SK-N-SH (cell line): Measurements from ENCODE around the gene FRAS1. TPM values are rescaled to one million over a fixed set of nuclear protein-coding genes. Genes with fewer than 3 reads are reported as not detected.

ENCODE experiments used
- CTCF ChIA-PET: fragments of 300-600, 350-600 bp; formaldehyde crosslinking; extraction: SDS; loops from one replicate; lab custom pipeline; 2021; lab: Yijun Ruan, JAX
- POLR2A ChIA-PET: fragments of 350-600 bp; sonication (Branson Sonifier 250); formaldehyde crosslinking; extraction: SDS; loops from one replicate; lab custom pipeline; 2020; ENCODE audit warnings: antibody characterized with exemption, inconsistent platforms; lab: Yijun Ruan, JAX
- DNase-seq: peaks from one replicate; pipeline ENCODE4 v3.0.0; 2012
- H2AFZ ChIP-seq: fragments of 200-600 bp; sonication (generic); 2 replicates; pipeline ENCODE4 v1.8.1; 2016; ENCODE audit warnings: antibody characterized with exemption, mild to moderate bottlenecking, low read depth
- H3F3A ChIP-seq: fragments of 200-600 bp; sonication (generic); replicated peaks from 2 replicates; pipeline ENCODE3; 2016; ENCODE audit warnings: antibody characterized with exemption, mild to moderate bottlenecking; ENCODE audit not compliant: insufficient read depth
- H3K27ac ChIP-seq, 2 experiments: fragments of 200-500 bp in 1 of 2; fragments of 200-600 bp in 1 of 2; sonication (Bioruptor generic) in 1 of 2; sonication (generic), shearing (Covaris generic) in 1 of 2; 2 replicates each; pipeline versions ENCODE4 v1.5.1 to v1.6.1; 2014 to 2016; ENCODE audit warnings: low read depth in 2 of 2, inconsistent platforms in 1 of 2, low read length in 1 of 2, mild to moderate bottlenecking in 1 of 2, mixed read lengths in 1 of 2
- H3K27me3 ChIP-seq: fragments of 200-600 bp; sonication (generic), shearing (Covaris generic); 2 replicates; pipeline ENCODE4 v1.6.1; 2016; ENCODE audit warnings: mixed run types; ENCODE audit not compliant: insufficient read depth
- H3K36me3 ChIP-seq, 2 experiments: fragments of 200-500 bp in 1 of 2; fragments of 200-600 bp in 1 of 2; sonication (Bioruptor generic) in 1 of 2; sonication (generic) in 1 of 2; replicated peaks in 1 of 2; 2 replicates each; pipeline versions ENCODE3 to v1.5.1; 2014 to 2016; ENCODE audit warnings: low read length in 1 of 2, mild to moderate bottlenecking in 1 of 2; ENCODE audit not compliant: insufficient read depth in 2 of 2, control insufficient read depth in 1 of 2
- H3K4me1 ChIP-seq, 2 experiments: fragments of 200-500 bp in 1 of 2; fragments of 200-600 bp in 1 of 2; sonication (Bioruptor generic) in 1 of 2; sonication (generic), shearing (Covaris generic) in 1 of 2; 2 replicates each; pipeline versions ENCODE4 v1.5.1 to v1.6.1; 2014 to 2016; ENCODE audit warnings: low read depth in 1 of 2, low read length in 1 of 2, mixed run types in 1 of 2; ENCODE audit not compliant: insufficient read depth in 2 of 2, control insufficient read depth in 1 of 2
- H3K4me2 ChIP-seq: fragments of 200-600 bp; sonication (generic), shearing (Covaris generic); 2 replicates; pipeline ENCODE4 v1.6.1; 2017; ENCODE audit warnings: mixed run types
- H3K4me3 ChIP-seq, 2 experiments: fragments of 200-500 bp in 1 of 2; fragments of 200-600 bp in 1 of 2; sonication (Bioruptor generic) in 1 of 2; sonication (generic), shearing (Covaris generic) in 1 of 2; 2 replicates each; pipeline versions ENCODE4 v1.5.1 to v1.8.1; 2014 to 2016; ENCODE audit warnings: low read depth in 2 of 2, inconsistent platforms in 1 of 2, low read length in 1 of 2, mild to moderate bottlenecking in 1 of 2, mixed read lengths in 1 of 2, moderate library complexity in 1 of 2
- H3K79me2 ChIP-seq: fragments of 200-600 bp; sonication (generic); 2 replicates; pipeline ENCODE4 v1.8.1; 2017; ENCODE audit warnings: mild to moderate bottlenecking; ENCODE audit not compliant: insufficient read depth
- H3K9ac ChIP-seq: fragments of 200-600 bp; sonication (generic); 2 replicates; pipeline ENCODE4 v1.6.1; 2017; ENCODE audit warnings: mixed run types
- H3K9me2 ChIP-seq: fragments of 200-600 bp; sonication (generic); 2 replicates; pipeline ENCODE4 v1.6.1; 2017; ENCODE audit warnings: mixed run types
- H3K9me3 ChIP-seq: fragments of 200-600 bp; sonication (generic); 2 replicates; pipeline ENCODE4 v1.6.1; 2017; ENCODE audit warnings: mixed run types, mild to moderate bottlenecking, moderate library complexity
- H4K20me1 ChIP-seq: fragments of 200-600 bp; sonication (generic); 2 replicates; pipeline ENCODE4 v1.6.1; 2017; ENCODE audit warnings: mild to moderate bottlenecking, mixed run types; ENCODE audit not compliant: insufficient read depth
- CTCF ChIP-seq: fragments of 200-600 bp; sonication (generic); IDR thresholded peaks from 2 replicates; pipeline ENCODE4 v1.6.1; 2017; ENCODE audit warnings: antibody characterized with exemption, mild to moderate bottlenecking, moderate library complexity
- ELF1 ChIP-seq: IDR thresholded peaks from 2 replicates; pipeline ENCODE4 v1.4.0; 2012
- EZH2phosphoT487 ChIP-seq: fragments of 200-600 bp; sonication (generic); IDR thresholded peaks from 2 replicates; pipeline ENCODE4 v1.6.1; 2017; ENCODE audit warnings: low read depth, mixed run types, mild to moderate bottlenecking, antibody characterized with exemption, moderate library complexity, borderline replicate concordance
- FOSL2 ChIP-seq: IDR thresholded peaks from 2 replicates; pipeline ENCODE4 v1.4.0; 2012; ENCODE audit warnings: low read depth, mild to moderate bottlenecking, moderate library complexity, borderline replicate concordance
- FOXM1 ChIP-seq: IDR thresholded peaks from 2 replicates; pipeline ENCODE4 v1.4.0; 2012; ENCODE audit warnings: low read depth, mild to moderate bottlenecking
- GATA2 ChIP-seq: sonication (generic); formaldehyde crosslinking; IDR thresholded peaks from 2 replicates; pipeline ENCODE4 v1.5.0; 2020; ENCODE audit warnings: mild to moderate bottlenecking, missing genetic modification reagents
- JUND ChIP-seq: IDR thresholded peaks from 2 replicates; pipeline ENCODE4 v1.4.0; 2012
- MXI1 ChIP-seq: IDR thresholded peaks from 2 replicates; pipeline ENCODE4 v1.6.1; 2012; ENCODE audit warnings: mild to moderate bottlenecking, low read depth, low read length, improper control_type of control experiment
- NFIC ChIP-seq: IDR thresholded peaks from 2 replicates; pipeline ENCODE4 v1.4.0; 2012; ENCODE audit warnings: borderline replicate concordance
- NRF1 ChIP-seq: IDR thresholded peaks from 2 replicates; pipeline ENCODE4 v1.6.1; 2012; ENCODE audit warnings: low read depth, mild to moderate bottlenecking, low read length
- PBX3 ChIP-seq: IDR thresholded peaks from 2 replicates; pipeline ENCODE4; 2012
- RAD21 ChIP-seq: IDR thresholded peaks from 2 replicates; pipeline ENCODE4 v1.6.1; 2012; ENCODE audit warnings: mild to moderate bottlenecking, low read length
- REST ChIP-seq: IDR thresholded peaks from 2 replicates; pipeline ENCODE4 v1.6.1; 2012; ENCODE audit warnings: mild to moderate bottlenecking, low read depth, low read length, moderate library complexity
- RFX5 ChIP-seq: IDR thresholded peaks from 2 replicates; pipeline ENCODE4 v1.6.1; 2012; ENCODE audit warnings: mild to moderate bottlenecking, improper control_type of control experiment, low read length
- RXRA ChIP-seq: IDR thresholded peaks from 2 replicates; pipeline ENCODE4 v1.4.0; 2012; ENCODE audit warnings: low read depth, mild to moderate bottlenecking, borderline replicate concordance
- SIN3A ChIP-seq: IDR thresholded peaks from 2 replicates; pipeline ENCODE4 v1.6.1; 2012; ENCODE audit warnings: low read depth, mild to moderate bottlenecking, low read length, moderate library complexity, borderline replicate concordance
- SMC3 ChIP-seq: IDR thresholded peaks from 2 replicates; pipeline ENCODE4 v1.6.1; 2012; ENCODE audit warnings: low read depth, low read length, improper control_type of control experiment
- TCF12 ChIP-seq: IDR thresholded peaks from 2 replicates; pipeline ENCODE4 v1.4.0; 2012
- TEAD4 ChIP-seq: IDR thresholded peaks from 2 replicates; pipeline ENCODE4 v1.4.0; 2012; ENCODE audit warnings: mild to moderate bottlenecking, borderline replicate concordance; ENCODE audit not compliant: insufficient read depth
- USF1 ChIP-seq: IDR thresholded peaks from 2 replicates; pipeline ENCODE4 v1.4.0; 2012; ENCODE audit warnings: low read depth, borderline replicate concordance
- USF2 ChIP-seq: fragments of 150-350 bp; IDR thresholded peaks from 2 replicates; pipeline ENCODE4 v1.6.1; 2017; ENCODE audit warnings: antibody characterized with exemption, low read length, low read depth, borderline replicate concordance
- YY1 ChIP-seq: IDR thresholded peaks from 2 replicates; pipeline ENCODE4 v1.4.0; 2012; ENCODE audit warnings: low read depth, mild to moderate bottlenecking
- ZBTB33 ChIP-seq: IDR thresholded peaks from 2 replicates; pipeline ENCODE4 v1.4.0; 2012; ENCODE audit warnings: low read depth, borderline replicate concordance
- WGBS: methylation state at CpG from one replicate; pipeline ENCODE4 v1.1.6; 2017; ENCODE audit warnings: low lambda C conversion rate; 5-methylcytosine and 5-hydroxymethylcytosine counted together
- polyA plus RNA-seq, 3 experiments: library from polyadenylated mRNA; depleted of rRNA; stranded (reverse); fragments of >200 nt; gene quantifications; 2 replicates each; pipeline ENCODE4 v1.2.3, GENCODE V29; 2012

Gene FRAS1
- polyA plus RNA-seq, 1 of the 3 experiments (the other 2 are of a cell fraction): 8.3 TPM

- peak overlapping the region; percentile 63 to 92; a peak in 3 of 4 replicates for H3K27ac ChIP-seq
- H3K27me3 ChIP-seq: no peaks in the 10 kb centered on the region
- DNase-seq: no peak
- peaks cover 0 to 4% of the 10 kb centered on the region in 2 experiments for H3K36me3 ChIP-seq
- ChIA-PET POLR2A (no interaction called here), CTCF (interaction anchor here (1.2 to 3.7 kb wide), 3 partner anchors 12 to 338 kb away, joined by 3 to 15 read pairs (median 15); no protein-coding TSS in a partner anchor)
- peaks cover 60% of the 10 kb centered on the region for H3F3A ChIP-seq
- no peaks in the 10 kb centered on the region for H4K20me1 ChIP-seq
- H3K4me1 ChIP-seq: peaks cover 14 to 41% of the 10 kb centered on the region in 2 experiments
- H3K9me2 ChIP-seq: no peaks in the 10 kb centered on the region
- peak overlapping the region; percentile 26; the same call in 1 of the 2 replicates for H3K9ac ChIP-seq
- 18% methylated on average over 3 of the region's 3 CpGs for WGBS
- no peak overlapping the region for H2AFZ ChIP-seq
- H3K4me3 ChIP-seq: no peak overlapping the region; a peak in 1 of 4 replicates
- H3K79me2 ChIP-seq: no peaks in the 10 kb centered on the region
- H3K9me3 ChIP-seq: no peaks in the 10 kb centered on the region
- H3K4me2 ChIP-seq: peak overlapping the region; percentile 58; the same call in 1 of the 2 replicates
- TF ChIP-seq TEAD4 (peak; percentile 63; the same call in 1 of the 2 replicates), RFX5 (no peak), ELF1 (no peak), TCF12 (peak; percentile 87), REST (no peak), JUND (peak; percentile 70), ZBTB33 (no peak), GATA2 (CRISPR knock-in tag) (no peak), PBX3 (peak; percentile 87), RXRA (peak; percentile 42; the same call in 1 of the 2 replicates), FOSL2 (0 out of 2 replicates have a peak, but pooled peaks have one; percentile 7), YY1 (0 out of 2 replicates have a peak, but pooled peaks have one; percentile 24), EZH2phosphoT487 (no peak), SIN3A (no peak), USF2 (no peak), NFIC (peak; percentile 73; the same call in 1 of the 2 replicates), FOXM1 (no peak; the same call in 1 of the 2 replicates), USF1 (no peak), CTCF (no peak), RAD21 (no peak), NRF1 (no peak), MXI1 (no peak), SMC3 (no peak)
These were observed 240.1 kb downstream of the FRAS1 start for GRCh38 chr4:78297116-78297800.
